Fibroblast of the aortic adventitia (primary cell): ENCODE data around the gene DESI2. TPM values are rescaled to one million over a fixed set of nuclear protein-coding genes. Genes with fewer than 3 reads are reported as not detected.

Experiments
- DNase-seq: peaks from one replicate; pipeline ENCODE4 v3.0.0-alpha.2; 2010; ENCODE audit warnings: low read depth
- H3K4me3 ChIP-seq: 2 replicates; pipeline ENCODE4 v1.5.1; 2011; ENCODE audit warnings: low read depth, mild to moderate bottlenecking, control low read depth, low read length, moderate library complexity
- total RNA-seq: library from RNA; depleted of rRNA; stranded (reverse); fragments of >200 nt; gene quantifications from 2 replicates; pipeline ENCODE4 v1.2.3, GENCODE V29; 2012; ENCODE audit warnings: low replicate concordance
- TF ChIP-seq, protein P1 (sequence below): IDR thresholded peaks from 2 replicates; pipeline ENCODE4 v1.5.1; 2011; ENCODE audit warnings: mild to moderate bottlenecking, low read length, control low read depth, inconsistent platforms; ENCODE audit not compliant: insufficient read depth

Gene DESI2
- total RNA-seq, 1 donor: 54.7 TPM

DNA sequence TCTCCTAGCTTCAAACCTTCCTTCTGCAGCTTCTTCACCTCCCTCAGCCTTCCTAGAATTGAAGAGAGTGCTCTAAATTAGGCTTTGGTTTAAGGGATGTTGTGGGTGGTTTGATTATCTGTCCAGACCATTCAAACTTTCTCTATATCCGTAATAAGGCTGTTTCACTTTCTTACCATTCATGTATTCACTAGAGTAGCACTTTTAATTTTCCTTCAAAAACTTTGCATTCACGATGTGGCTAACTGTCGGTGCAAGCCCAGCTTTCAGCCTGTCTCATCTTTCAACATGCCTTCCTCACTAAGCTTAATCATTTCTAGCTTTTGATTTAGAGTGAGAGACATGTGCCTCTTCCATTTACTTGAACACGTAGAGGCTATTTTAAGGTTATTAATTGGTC, 26.2 kb upstream of the DESI2 start:
- H3K4me3 ChIP-seq: no peak overlapping the region
- DNase-seq: no peak
- TF ChIP-seq, protein P1, sequence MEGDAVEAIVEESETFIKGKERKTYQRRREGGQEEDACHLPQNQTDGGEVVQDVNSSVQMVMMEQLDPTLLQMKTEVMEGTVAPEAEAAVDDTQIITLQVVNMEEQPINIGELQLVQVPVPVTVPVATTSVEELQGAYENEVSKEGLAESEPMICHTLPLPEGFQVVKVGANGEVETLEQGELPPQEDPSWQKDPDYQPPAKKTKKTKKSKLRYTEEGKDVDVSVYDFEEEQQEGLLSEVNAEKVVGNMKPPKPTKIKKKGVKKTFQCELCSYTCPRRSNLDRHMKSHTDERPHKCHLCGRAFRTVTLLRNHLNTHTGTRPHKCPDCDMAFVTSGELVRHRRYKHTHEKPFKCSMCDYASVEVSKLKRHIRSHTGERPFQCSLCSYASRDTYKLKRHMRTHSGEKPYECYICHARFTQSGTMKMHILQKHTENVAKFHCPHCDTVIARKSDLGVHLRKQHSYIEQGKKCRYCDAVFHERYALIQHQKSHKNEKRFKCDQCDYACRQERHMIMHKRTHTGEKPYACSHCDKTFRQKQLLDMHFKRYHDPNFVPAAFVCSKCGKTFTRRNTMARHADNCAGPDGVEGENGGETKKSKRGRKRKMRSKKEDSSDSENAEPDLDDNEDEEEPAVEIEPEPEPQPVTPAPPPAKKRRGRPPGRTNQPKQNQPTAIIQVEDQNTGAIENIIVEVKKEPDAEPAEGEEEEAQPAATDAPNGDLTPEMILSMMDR: no peak

DNA sequence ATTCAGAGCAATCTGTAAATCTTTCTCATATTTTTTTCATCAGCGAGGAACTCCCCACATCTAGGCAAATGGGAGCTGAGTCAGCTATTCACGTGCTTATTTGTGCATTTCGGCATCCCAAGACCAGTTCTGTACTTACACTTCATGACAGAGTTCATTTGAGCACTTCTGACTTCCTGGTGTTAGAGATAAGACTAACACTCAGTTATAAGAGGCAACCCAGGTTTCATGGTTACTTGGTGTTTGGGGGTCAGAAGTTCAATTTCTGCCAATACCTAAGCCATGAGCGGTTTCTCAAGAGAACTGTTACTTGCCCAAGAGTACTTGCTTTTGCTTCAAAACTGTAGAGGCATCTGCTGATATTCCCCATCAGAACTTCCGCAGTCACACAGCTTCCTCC, 24.1 kb upstream of the DESI2 start:
- TF ChIP-seq, protein P1: no peak
- peak; percentile 9 for DNase-seq
- no peak overlapping the region for H3K4me3 ChIP-seq

DNA sequence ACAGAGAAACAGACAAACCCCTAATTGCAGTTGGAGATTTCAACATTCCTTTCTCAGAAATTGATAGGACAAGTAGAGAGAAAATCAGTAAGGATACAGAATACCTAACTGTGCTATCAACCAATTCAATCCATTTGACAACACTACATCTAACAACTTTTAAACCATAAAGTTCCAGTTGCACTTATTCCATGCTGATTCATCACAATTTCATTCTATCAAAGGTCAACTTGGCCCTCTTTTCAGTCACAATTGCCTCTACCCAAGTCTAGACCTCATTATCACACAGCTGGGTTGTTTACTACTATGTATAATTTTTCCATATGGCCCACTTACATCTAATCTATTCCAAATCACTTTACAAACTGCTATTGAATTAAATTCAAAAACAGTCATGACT, 19.8 kb upstream of the DESI2 start:
- no peak for DNase-seq

DNA sequence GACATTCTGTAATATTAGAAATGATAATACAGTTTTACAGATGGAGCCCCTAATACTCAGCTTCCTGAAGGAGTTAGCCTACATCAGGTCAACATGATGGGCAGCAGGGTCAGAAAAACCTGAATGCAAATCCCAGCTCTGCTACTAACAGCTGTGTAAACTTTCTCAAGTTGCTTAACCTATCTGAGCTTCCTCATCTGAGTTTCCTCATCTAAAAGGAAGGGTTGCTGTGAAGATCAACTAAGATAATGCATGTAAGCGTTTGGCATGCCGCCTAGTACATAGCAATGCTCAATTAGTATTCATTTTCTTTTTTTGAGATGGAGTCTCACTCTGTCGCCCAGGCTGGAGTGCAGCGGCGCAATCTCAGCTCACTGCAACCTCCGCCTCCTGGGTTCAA, 18.4 kb upstream of the DESI2 start:
- TF ChIP-seq, protein P1: no peak

More for the DNA sequence above, 19.8 kb upstream of the DESI2 start:
- TF ChIP-seq, protein P1: no peak
- H3K4me3 ChIP-seq: no peak overlapping the region

DNA sequence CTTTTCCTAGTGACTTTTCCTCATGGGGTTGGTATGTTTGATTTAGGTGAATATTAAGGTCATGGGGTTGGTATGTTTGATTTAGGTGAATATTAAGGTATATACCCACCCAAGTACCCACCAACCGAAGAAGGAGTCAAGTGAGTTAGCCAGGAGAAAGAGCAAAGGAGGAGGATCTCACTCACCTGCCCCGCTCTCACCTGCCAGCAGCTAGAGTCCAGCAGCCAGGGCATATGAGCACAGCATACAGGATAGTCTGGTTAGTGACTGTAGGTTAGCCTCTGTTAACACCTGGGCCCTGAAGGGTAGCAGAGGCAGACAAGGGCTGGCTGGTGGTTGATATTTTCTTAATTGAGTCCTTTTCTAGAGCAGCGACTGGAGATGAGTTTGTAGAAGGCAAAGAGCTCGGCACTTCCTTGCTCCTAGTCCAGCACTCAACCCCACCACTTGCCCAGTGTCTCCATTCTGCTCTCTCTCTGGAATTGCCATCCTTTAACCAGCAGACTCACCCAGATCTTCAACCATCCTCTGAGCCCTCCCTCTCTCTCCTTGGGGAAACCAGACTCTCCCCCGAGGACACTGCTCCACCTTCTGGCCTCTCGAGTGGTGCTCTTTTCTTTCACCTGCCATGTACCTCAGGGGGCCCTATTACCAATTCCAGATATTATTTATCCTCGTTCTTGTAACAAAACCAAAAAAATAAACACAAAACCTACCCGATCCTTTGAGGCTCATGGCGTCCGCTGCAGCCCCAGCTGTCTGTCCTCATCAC, 16.3 kb upstream of the DESI2 start:
- DNase-seq: no peak
- TF ChIP-seq, protein P1: no peak
- no peak overlapping the region for H3K4me3 ChIP-seq

More for the DNA sequence above, 18.4 kb upstream of the DESI2 start:
- H3K4me3 ChIP-seq: no peak overlapping the region
- DNase-seq: no peak

DNA sequence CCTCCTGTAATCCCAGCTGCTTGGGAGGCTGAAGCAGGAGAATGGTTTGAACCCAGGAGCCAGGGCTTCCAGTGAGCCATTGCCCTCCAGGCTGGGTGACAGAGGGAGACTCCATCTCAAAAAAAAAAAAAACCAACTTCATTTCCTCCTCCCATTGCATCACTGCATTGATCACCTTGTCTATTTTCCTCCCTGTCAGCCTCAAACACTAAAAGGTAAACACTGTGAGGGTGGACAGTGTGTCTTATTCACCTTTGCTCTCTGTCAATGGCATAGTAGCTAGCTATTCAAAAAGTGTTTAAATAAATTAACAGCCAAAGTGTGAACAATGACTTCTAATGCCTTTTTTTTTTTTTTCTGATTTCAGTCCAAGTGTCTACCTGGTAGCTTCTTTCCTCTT, 13.4 kb upstream of the DESI2 start:
- H3K4me3 ChIP-seq: no peak overlapping the region
- DNase-seq: no peak
- TF ChIP-seq, protein P1: no peak

DNA sequence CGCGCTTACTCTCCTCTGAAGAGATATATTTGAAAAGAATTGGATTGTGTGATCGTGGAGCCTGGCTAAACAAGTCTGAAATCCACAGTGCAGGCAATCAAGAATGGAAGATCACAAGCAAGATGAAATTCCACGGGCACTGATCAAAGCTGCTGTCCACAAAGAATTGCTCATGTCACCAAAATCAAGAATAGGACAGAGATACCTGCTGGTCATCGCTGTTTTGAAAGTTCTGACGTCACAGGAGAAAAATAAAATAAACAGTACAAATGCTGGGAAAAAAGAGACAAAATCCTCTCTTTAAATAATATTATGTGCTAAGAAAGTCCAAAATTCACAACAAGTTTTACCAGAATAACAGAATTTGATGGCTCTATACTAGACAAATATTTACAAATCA, 12.0 kb upstream of the DESI2 start:
- TF ChIP-seq, protein P1: no peak
- H3K4me3 ChIP-seq: no peak overlapping the region
- DNase-seq: no peak
